H9 (cell line): ENCODE results near the gene LDLRAP1. TPM values are rescaled to one million over a fixed set of nuclear protein-coding genes. Genes with fewer than 3 reads are reported as not detected.
"Not testable (repeated sequence)": the region's sequence is repeated elsewhere in the genome, so short reads cannot be mapped to it uniquely, and the experiment has no call there.

ENCODE experiments used
- DNase-seq: peaks from one replicate; pipeline ENCODE4 v3.0.0-alpha.2; 2017
- H2AFZ ChIP-seq: one replicate; pipeline ENCODE4 v1.6.1; 2013; ENCODE audit warnings: mild to moderate bottlenecking, low read length, control low read depth, moderate library complexity
- H2AK5ac ChIP-seq: 2 replicates; pipeline ENCODE4 v1.6.1; 2013; ENCODE audit warnings: low read length, control low read depth, mixed read lengths; ENCODE audit not compliant: insufficient read length
- H2BK120ac ChIP-seq: one replicate; pipeline ENCODE4 v1.6.1; 2013; ENCODE audit warnings: low read depth, mild to moderate bottlenecking, low read length, control low read depth, inconsistent platforms; ENCODE audit not compliant: poor library complexity, severe bottlenecking
- H2BK12ac ChIP-seq: 2 replicates; pipeline ENCODE4 v1.6.1; 2013; ENCODE audit warnings: low read length, control low read depth, mixed read lengths, low read depth; ENCODE audit not compliant: insufficient read length
- H2BK15ac ChIP-seq: 2 replicates; pipeline ENCODE4 v1.6.1; 2013; ENCODE audit warnings: low read depth, low read length, control low read depth
- H2BK20ac ChIP-seq: one replicate; pipeline ENCODE4 v1.6.1; 2013; ENCODE audit warnings: low read depth, mild to moderate bottlenecking, low read length, control low read depth, inconsistent platforms; ENCODE audit not compliant: poor library complexity, severe bottlenecking
- H2BK5ac ChIP-seq: 2 replicates; pipeline ENCODE4 v1.6.1; 2013; ENCODE audit warnings: low read length, control low read depth, mixed read lengths; ENCODE audit not compliant: insufficient read length
- H3K14ac ChIP-seq: 2 replicates; pipeline ENCODE4 v1.6.1; 2013; ENCODE audit warnings: low read length, control low read depth; ENCODE audit not compliant: insufficient read depth
- H3K18ac ChIP-seq: 2 replicates; pipeline ENCODE4 v1.6.1; 2013; ENCODE audit warnings: low read depth, mild to moderate bottlenecking, mixed read lengths, low read length, control low read depth; ENCODE audit not compliant: insufficient read length
- H3K23ac ChIP-seq: 2 replicates; pipeline ENCODE4 v1.6.1; 2013; ENCODE audit warnings: low read length, control low read depth, mixed read lengths, low read depth; ENCODE audit not compliant: insufficient read length
- H3K23me2 ChIP-seq: 2 replicates; pipeline ENCODE4 v1.6.1; 2013; ENCODE audit warnings: low read depth, mild to moderate bottlenecking, mixed read lengths, low read length, control low read depth; ENCODE audit not compliant: insufficient read length, poor library complexity, severe bottlenecking
- H3K27ac ChIP-seq: 2 replicates; pipeline ENCODE4 v1.5.1; 2013; ENCODE audit warnings: low read length, control low read depth, mixed read lengths, low read depth; ENCODE audit not compliant: insufficient read length
- H3K27me3 ChIP-seq: 2 replicates; pipeline ENCODE4 v1.6.1; 2013; ENCODE audit warnings: low read length, control low read depth, inconsistent platforms; ENCODE audit not compliant: insufficient read depth
- H3K4ac ChIP-seq: 2 replicates; pipeline ENCODE4 v1.6.1; 2013; ENCODE audit warnings: low read depth, mild to moderate bottlenecking, control low read depth, inconsistent platforms, low read length, moderate library complexity
- H3K4me1 ChIP-seq: 2 replicates; pipeline ENCODE4 v1.6.1; 2013; ENCODE audit warnings: low read length, control low read depth, inconsistent platforms; ENCODE audit not compliant: insufficient read depth
- H3K4me2 ChIP-seq: 2 replicates; pipeline ENCODE4 v1.6.1; 2013; ENCODE audit warnings: low read length, control low read depth, mixed read lengths; ENCODE audit not compliant: insufficient read length, insufficient read depth
- H3K56ac ChIP-seq: 2 replicates; pipeline ENCODE4 v1.6.1; 2013; ENCODE audit warnings: low read depth, mild to moderate bottlenecking, mixed read lengths, low read length, control low read depth; ENCODE audit not compliant: insufficient read length
- H3K79me1 ChIP-seq: 2 replicates; pipeline ENCODE4 v1.6.1; 2013; ENCODE audit warnings: low read depth, mild to moderate bottlenecking, moderate library complexity, low read length, control low read depth, inconsistent platforms; ENCODE audit not compliant: insufficient read depth, poor library complexity, severe bottlenecking
- H3K79me2 ChIP-seq: 2 replicates; pipeline ENCODE4 v1.6.1; 2013; ENCODE audit warnings: low read length, control low read depth, inconsistent platforms; ENCODE audit not compliant: insufficient read depth
- H3K9ac ChIP-seq: 2 replicates; pipeline ENCODE4 v1.6.1; 2013; ENCODE audit warnings: low read length, control low read depth, mixed read lengths; ENCODE audit not compliant: insufficient read length; ENCODE audit errors: extremely low read depth
- H3K9me3 ChIP-seq: one replicate; pipeline ENCODE4 v1.6.1; 2013; ENCODE audit warnings: low read depth, low read length, inconsistent platforms; ENCODE audit not compliant: control insufficient read depth
- H3T11ph ChIP-seq: one replicate; pipeline ENCODE4 v1.6.1; 2013; ENCODE audit warnings: mild to moderate bottlenecking, low read length, control low read depth, inconsistent platforms
- H4K20me1 ChIP-seq: one replicate; pipeline ENCODE4 v1.6.1; 2013; ENCODE audit not compliant: control insufficient read depth, insufficient read length, insufficient read depth
- H4K5ac ChIP-seq: 2 replicates; pipeline ENCODE4 v1.6.1; 2013; ENCODE audit warnings: low read depth, mild to moderate bottlenecking, mixed read lengths, low read length, control low read depth; ENCODE audit not compliant: insufficient read length
- H4K8ac ChIP-seq: replicated peaks from 2 replicates; pipeline ENCODE4 v1.6.1; 2013; ENCODE audit warnings: low read length, control low read depth, mixed read lengths, low read depth; ENCODE audit not compliant: insufficient read length
- H4K91ac ChIP-seq: 2 replicates; pipeline ENCODE4 v1.6.1; 2013; ENCODE audit warnings: low read depth, mild to moderate bottlenecking, moderate library complexity, mixed read lengths, low read length, control low read depth; ENCODE audit not compliant: insufficient read length
- H3K27ac Mint-ChIP-seq, 3 experiments: 2 replicates in 2 of 3; 3 replicates in 1 of 3; pipeline ENCODE4 v1.8.0; 2020 to 2021; ENCODE audit warnings: mixed read lengths in 3 of 3, mild to moderate bottlenecking in 1 of 3, moderate library complexity in 1 of 3
- H3K27me3 Mint-ChIP-seq: 2 replicates; pipeline ENCODE4 v1.8.0; 2021; ENCODE audit warnings: low read depth, mild to moderate bottlenecking, moderate library complexity, mixed read lengths
- H3K36me3 Mint-ChIP-seq, 3 experiments: 2 replicates in 2 of 3; 3 replicates in 1 of 3; pipeline ENCODE4 v1.8.0; 2020 to 2021; ENCODE audit warnings: low read depth in 3 of 3, mixed read lengths in 3 of 3; ENCODE audit not compliant: insufficient read depth in 1 of 3
- H3K4me1 Mint-ChIP-seq, 2 experiments: 2 replicates each; pipeline ENCODE4 v1.8.0; 2020; ENCODE audit warnings: mixed read lengths in 2 of 2
- H3K4me3 Mint-ChIP-seq, 2 experiments: 2 replicates in 1 of 2; 3 replicates in 1 of 2; pipeline ENCODE4 v1.8.0; 2020 to 2021; ENCODE audit warnings: mild to moderate bottlenecking in 2 of 2, mixed read lengths in 2 of 2, moderate library complexity in 1 of 2
- H3K9me3 Mint-ChIP-seq, 2 experiments: 2 replicates in 1 of 2; 3 replicates in 1 of 2; pipeline ENCODE4 v1.8.0; 2020; ENCODE audit warnings: mild to moderate bottlenecking in 2 of 2, mixed read lengths in 2 of 2, moderate library complexity in 1 of 2
- CTCF ChIP-seq: fragments of 200-600 bp; sonication (generic); conservative IDR thresholded peaks from 3 replicates; pipeline ENCODE4 v1.8.0; 2021; ENCODE audit warnings: antibody characterized with exemption, mild to moderate bottlenecking
- WGBS: extraction: QIAGEN DNeasy Blood & Tissue Kit; methylation state at CpG from one replicate; pipeline ENCODE4 v1.1.7; 2013; ENCODE audit warnings: missing lambda C conversion rate, low lambda C conversion rate, mixed read lengths; ENCODE audit not compliant: insufficient read length; ENCODE audit errors: extremely low coverage; 5-methylcytosine and 5-hydroxymethylcytosine counted together
- total RNA-seq: library from RNA; stranded (reverse); gene quantifications from 2 replicates; pipeline ENCODE4 v1.2.1, GENCODE V29; 2021

LDLRAP1 gene
- total RNA-seq, 1 experiment from 2014 or later = 15.7 TPM

DNA sequence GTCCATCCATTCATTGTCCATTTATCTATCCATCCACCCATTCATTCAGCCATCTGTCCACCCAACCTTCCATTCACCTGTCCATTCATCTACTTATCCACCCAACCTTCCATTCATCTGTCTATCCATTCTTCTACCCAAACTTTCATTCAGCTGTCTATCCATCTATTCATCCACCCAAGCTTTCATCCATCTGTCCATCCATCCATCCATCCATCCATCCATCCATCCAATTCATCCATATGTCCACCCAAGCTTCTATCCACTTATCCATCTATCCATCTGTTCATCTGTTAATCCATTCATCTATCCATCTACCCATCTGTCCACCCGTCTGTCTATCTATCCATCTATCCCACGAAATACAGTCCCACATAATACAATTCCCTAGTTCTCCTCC lies 51.6 kb downstream of the LDLRAP1 start:
- H3K27ac Mint-ChIP-seq = no peak overlapping the region
- Histone ChIP-seq H3K27me3 (no peaks in the 10 kb centered on the region), H3K4me2 (no peak overlapping the region), H2BK5ac (no peak overlapping the region), H4K20me1 (no peaks in the 10 kb centered on the region), H2BK12ac (no peak overlapping the region), H3K9me3 (no peaks in the 10 kb centered on the region), H3K4ac (no peak overlapping the region), H2BK20ac (no peak overlapping the region), H2BK15ac (no peak overlapping the region), H3K27ac (no peak overlapping the region), H3K9ac (no peak overlapping the region), H2AK5ac (no peak overlapping the region), H2BK120ac (no peak overlapping the region), H3K14ac (no peak overlapping the region), H3K23me2 (no peaks in the 10 kb centered on the region), H3K4me1 (no peaks in the 10 kb centered on the region), H3K79me2 (no peaks in the 10 kb centered on the region), H3K18ac (no peak overlapping the region), H3K23ac (no peak overlapping the region), H2AFZ (no peak overlapping the region), H3T11ph (no peak overlapping the region), H3K56ac (no peak overlapping the region), H3K79me1 (no peaks in the 10 kb centered on the region), H4K8ac (no peak overlapping the region), H4K5ac (no peak overlapping the region), H4K91ac (no peak overlapping the region)
- H3K36me3 Mint-ChIP-seq = no peaks in the 10 kb centered on the region; a peak in 1 of 7 replicates
- DNase-seq = no peak
- no peak for TF ChIP-seq CTCF
- H3K27me3 Mint-ChIP-seq = peaks cover 9% of the 10 kb centered on the region
- H3K4me3 Mint-ChIP-seq = no peak overlapping the region
- no CpG with 5 or more reads among the region's 2 CpGs for WGBS
- peaks cover 4 to 8% of the 10 kb centered on the region in 2 experiments; a peak in 3 of 4 replicates for H3K4me1 Mint-ChIP-seq
- peaks cover 0 to 4% of the 10 kb centered on the region in 2 experiments; a peak in 1 of 5 replicates for H3K9me3 Mint-ChIP-seq

DNA sequence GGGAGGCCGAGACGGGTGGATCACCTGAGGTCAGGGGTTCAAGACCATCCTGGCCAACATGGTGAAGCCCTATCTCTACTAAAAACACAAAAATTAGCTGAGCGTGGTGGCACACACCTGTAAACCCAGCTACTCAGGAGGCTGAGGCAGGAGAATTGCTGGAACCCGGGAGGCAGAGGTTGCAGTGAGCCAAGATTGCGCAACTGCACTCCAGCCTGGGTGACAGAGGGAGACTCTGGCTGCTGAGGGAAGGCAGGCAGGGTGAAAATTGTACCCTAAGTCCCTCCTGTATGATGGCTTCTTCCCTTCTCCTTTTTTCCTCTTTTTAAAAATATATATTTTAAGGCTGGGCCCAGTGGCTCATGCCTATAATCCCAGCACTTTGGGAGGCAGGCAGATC lies 53.2 kb downstream of the LDLRAP1 start:
- not testable (repeated sequence) for H3K4ac ChIP-seq, H3K27ac Mint-ChIP-seq, H2BK120ac ChIP-seq, H4K8ac ChIP-seq, H3K4me3 Mint-ChIP-seq, H3K79me1 ChIP-seq, H3K23ac ChIP-seq, H3K27ac ChIP-seq, H3K79me2 ChIP-seq, H2AK5ac ChIP-seq, H3K4me1 ChIP-seq, H2BK12ac ChIP-seq, H2BK15ac ChIP-seq, H3K14ac ChIP-seq, H3K4me1 Mint-ChIP-seq, H3K36me3 Mint-ChIP-seq, H3K4me2 ChIP-seq, H3T11ph ChIP-seq, H4K20me1 ChIP-seq, H4K91ac ChIP-seq, H4K5ac ChIP-seq, H3K23me2 ChIP-seq, H3K9me3 ChIP-seq, H2AFZ ChIP-seq, H3K56ac ChIP-seq, H3K9ac ChIP-seq, H3K27me3 ChIP-seq, H3K18ac ChIP-seq, H3K9me3 Mint-ChIP-seq, DNase-seq, H2BK5ac ChIP-seq, H2BK20ac ChIP-seq
- peaks cover 12% of the 10 kb centered on the region for H3K27me3 Mint-ChIP-seq
- no CpG with 5 or more reads among the region's 5 CpGs for WGBS
